RWPE2 (cell line): Measurements from ENCODE around the gene MICAL2.
A peak's percentile ranks its signal among the peaks of the same experiment; 100 is the strongest.

Experiments used
- ATAC-seq: fragments of 200-7000 bp; cut with Tn5 transposase; 3 replicates; pipeline ENCODE4 v1.9.1; 2021; ENCODE audit warnings: low read depth
- DNase-seq: peaks from one replicate; pipeline ENCODE4 v3.0.0-alpha.2; 2020; ENCODE audit warnings: low spot score
- H3K27ac ChIP-seq: fragments of 450-650 bp; 2 replicates; pipeline ENCODE4 v1.5.1; 2017; ENCODE audit warnings: mild to moderate bottlenecking; ENCODE audit not compliant: poor library complexity, severe bottlenecking
- H3K27me3 ChIP-seq: fragments of 250-450 bp; sonication (Bioruptor Pico); 2 replicates; pipeline ENCODE4 v1.5.1; 2021; ENCODE audit warnings: mild to moderate bottlenecking, moderate library complexity; ENCODE audit not compliant: insufficient read depth, poor library complexity, severe bottlenecking
- H3K36me3 ChIP-seq: fragments of 250-450 bp; sonication (Bioruptor Pico); 2 replicates; pipeline ENCODE4 v1.5.1; 2020; ENCODE audit warnings: low read depth, mild to moderate bottlenecking, moderate library complexity
- H3K4me1 ChIP-seq: fragments of 250-450 bp; sonication (Bioruptor Pico); 2 replicates; pipeline ENCODE4 v1.5.1; 2021; ENCODE audit warnings: mild to moderate bottlenecking, moderate library complexity; ENCODE audit not compliant: insufficient read depth, poor library complexity, severe bottlenecking
- H3K4me3 ChIP-seq: fragments of 250-450 bp; sonication (Bioruptor Pico); 2 replicates; pipeline ENCODE4 v1.5.1; 2021; ENCODE audit warnings: mild to moderate bottlenecking, moderate library complexity; ENCODE audit not compliant: severe bottlenecking
- H3K9me3 ChIP-seq: fragments of 250-450 bp; sonication (Bioruptor Pico); 2 replicates; pipeline ENCODE4 v1.5.1; 2021; ENCODE audit warnings: mild to moderate bottlenecking, moderate library complexity; ENCODE audit not compliant: severe bottlenecking
- CTCF ChIP-seq: fragments of 450-650 bp; IDR thresholded peaks from one replicate; pipeline ENCODE4 v1.5.1; 2017; ENCODE audit warnings: mild to moderate bottlenecking, moderate library complexity; ENCODE audit not compliant: poor library complexity, severe bottlenecking

The MICAL2 gene

GRCh38 chr11:12171921-12172320 is 61.5 kb downstream of the MICAL2 start:
- no peak overlapping the region for H3K4me3 ChIP-seq
- peak overlapping the region; percentile 99 for H3K27ac ChIP-seq
- TF ChIP-seq CTCF, result no peak
- peaks cover 66% of the 10 kb centered on the region for H3K4me1 ChIP-seq
- DNase-seq (no peak), ATAC-seq (no peak)
- peaks cover 80% of the 10 kb centered on the region for H3K36me3 ChIP-seq
- no peaks in the 10 kb centered on the region for H3K27me3 ChIP-seq
- H3K9me3 ChIP-seq, result no peaks in the 10 kb centered on the region

DNA sequence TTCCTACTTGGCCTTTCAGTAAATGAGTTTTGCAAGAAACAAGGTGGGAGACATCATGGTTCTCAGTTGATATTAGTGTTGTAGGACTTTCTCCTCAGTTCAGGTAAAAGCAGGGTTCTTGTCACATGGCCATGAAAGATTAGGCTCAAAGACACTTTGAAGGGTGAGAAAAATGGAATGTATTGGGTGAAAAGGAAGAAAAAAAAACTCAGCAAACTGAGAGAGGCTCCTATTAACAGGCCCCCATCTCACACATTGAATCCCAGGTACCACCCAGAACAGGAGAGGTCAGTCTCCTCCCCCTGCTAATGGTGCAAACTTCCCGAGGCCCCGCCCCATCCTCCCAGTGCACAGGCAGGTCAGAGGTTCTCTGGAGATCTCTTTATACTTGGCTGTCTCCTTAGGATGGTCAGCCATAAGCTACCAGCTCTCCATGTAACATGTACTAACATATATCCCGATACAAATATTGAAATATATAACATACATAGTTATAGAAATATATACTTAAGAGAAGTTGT is 62.2 kb downstream of the MICAL2 start:
- no peaks in the 10 kb centered on the region for H3K27me3 ChIP-seq
- TF ChIP-seq CTCF, result no peak
- H3K4me1 ChIP-seq, result peaks cover 65% of the 10 kb centered on the region
- no peaks in the 10 kb centered on the region for H3K9me3 ChIP-seq
- peaks cover 83% of the 10 kb centered on the region for H3K36me3 ChIP-seq
- H3K27ac ChIP-seq, result peak overlapping the region; percentile 99
- H3K4me3 ChIP-seq, result no peak overlapping the region
- no peak for DNase-seq
- ATAC-seq, result no peak

DNA sequence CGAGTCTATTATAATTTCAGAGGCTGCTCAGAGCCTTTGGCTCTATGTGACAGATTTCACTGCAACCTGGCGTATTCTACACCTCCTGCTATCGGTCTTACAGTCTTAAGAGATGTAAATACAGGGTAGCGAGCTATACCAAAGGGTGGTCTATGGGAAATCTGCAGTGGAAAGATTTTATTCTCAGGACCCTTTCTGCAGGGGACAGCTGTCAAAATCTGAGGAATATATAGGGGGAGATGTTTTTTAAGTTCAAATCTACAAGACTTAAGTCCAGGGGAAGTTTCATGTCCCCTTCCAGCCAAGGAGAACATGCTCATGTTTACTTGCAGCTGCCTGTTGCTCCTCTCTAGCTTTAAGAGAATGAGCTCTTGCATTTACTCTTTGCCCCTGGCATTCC is 62.7 kb downstream of the MICAL2 start:
- no peak for DNase-seq
- no peak for ATAC-seq
- no peak for TF ChIP-seq CTCF
- H3K27me3 ChIP-seq, result no peaks in the 10 kb centered on the region
- H3K9me3 ChIP-seq, result no peaks in the 10 kb centered on the region
- H3K4me1 ChIP-seq, result peaks cover 64% of the 10 kb centered on the region
- H3K4me3 ChIP-seq, result no peak overlapping the region
- H3K36me3 ChIP-seq, result peaks cover 83% of the 10 kb centered on the region
- H3K27ac ChIP-seq, result peak overlapping the region; percentile 99

DNA sequence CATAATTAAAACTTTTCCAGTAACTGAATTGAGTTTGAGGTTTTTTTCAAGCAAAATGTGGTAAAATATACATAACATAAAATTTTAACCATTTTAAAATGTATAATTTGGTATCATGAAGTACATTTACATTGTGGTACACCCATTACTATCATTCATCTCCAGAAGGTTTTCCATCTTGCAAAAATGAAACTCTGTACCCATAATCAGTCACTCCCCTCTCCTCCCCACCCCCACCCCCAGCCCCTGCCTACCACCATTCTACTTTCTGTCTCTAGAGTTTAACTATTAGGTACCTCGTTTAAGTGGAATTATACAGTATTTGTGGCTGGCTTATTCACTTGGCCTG is 63.7 kb downstream of the MICAL2 start:
- Histone ChIP-seq H3K4me1 (peaks cover 60% of the 10 kb centered on the region), H3K9me3 (no peaks in the 10 kb centered on the region), H3K36me3 (peaks cover 77% of the 10 kb centered on the region), H3K27ac (peak overlapping the region; percentile 99), H3K4me3 (no peak overlapping the region), H3K27me3 (no peaks in the 10 kb centered on the region)
- no peak for ATAC-seq
- no peak for TF ChIP-seq CTCF
- no peak for DNase-seq

DNA sequence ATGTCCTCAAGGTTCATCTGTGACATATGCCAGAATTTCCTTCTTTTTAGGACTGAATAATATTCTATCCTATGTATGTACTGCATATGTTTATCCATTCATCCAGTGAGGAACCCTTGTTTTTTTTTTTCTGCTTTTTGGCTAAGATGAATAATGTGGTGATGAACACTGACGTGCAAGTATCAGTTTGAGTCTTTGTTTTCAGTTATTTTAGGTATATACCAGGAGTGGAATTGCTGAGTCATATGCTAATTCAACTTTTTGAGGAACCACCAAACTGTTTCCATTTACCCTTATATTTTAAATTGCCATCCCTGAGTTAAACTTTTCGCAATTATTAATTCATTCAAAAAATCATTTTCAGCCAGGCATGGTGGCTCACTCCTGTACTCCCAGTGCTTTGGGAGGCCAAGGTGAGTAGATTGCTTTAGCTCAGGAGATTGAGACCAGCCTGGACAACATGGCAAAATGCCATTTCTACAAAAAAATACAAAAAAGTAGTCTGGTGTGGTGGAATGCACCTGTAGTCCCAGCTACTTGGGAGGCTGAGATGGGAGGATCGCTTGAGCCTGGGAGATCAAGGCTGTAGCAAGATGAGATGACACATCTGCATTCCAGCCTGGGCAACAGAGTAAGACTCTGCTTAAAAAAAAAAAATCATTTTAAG is 64.2 kb downstream of the MICAL2 start:
- Histone ChIP-seq H3K36me3 (peaks cover 72% of the 10 kb centered on the region), H3K4me1 (peaks cover 60% of the 10 kb centered on the region), H3K9me3 (no peaks in the 10 kb centered on the region), H3K4me3 (no peak overlapping the region), H3K27me3 (no peaks in the 10 kb centered on the region), H3K27ac (peak overlapping the region; percentile 99)
- ATAC-seq, result no peak
- DNase-seq, result no peak
- TF ChIP-seq CTCF, result no peak
